ENCODE data around the gene RPL32. TPM values are rescaled to one million over a fixed set of nuclear protein-coding genes. Genes with fewer than 3 reads are reported as not detected.
"Not testable (repeated sequence)": the region's sequence is repeated elsewhere in the genome, so short reads cannot be mapped to it uniquely, and the experiment has no call there.

Gene RPL32
- total RNA-seq (2014; rRNA removed; shearing (Covaris generic)), result 400 and 799 TPM in 2 replicates

DNA sequence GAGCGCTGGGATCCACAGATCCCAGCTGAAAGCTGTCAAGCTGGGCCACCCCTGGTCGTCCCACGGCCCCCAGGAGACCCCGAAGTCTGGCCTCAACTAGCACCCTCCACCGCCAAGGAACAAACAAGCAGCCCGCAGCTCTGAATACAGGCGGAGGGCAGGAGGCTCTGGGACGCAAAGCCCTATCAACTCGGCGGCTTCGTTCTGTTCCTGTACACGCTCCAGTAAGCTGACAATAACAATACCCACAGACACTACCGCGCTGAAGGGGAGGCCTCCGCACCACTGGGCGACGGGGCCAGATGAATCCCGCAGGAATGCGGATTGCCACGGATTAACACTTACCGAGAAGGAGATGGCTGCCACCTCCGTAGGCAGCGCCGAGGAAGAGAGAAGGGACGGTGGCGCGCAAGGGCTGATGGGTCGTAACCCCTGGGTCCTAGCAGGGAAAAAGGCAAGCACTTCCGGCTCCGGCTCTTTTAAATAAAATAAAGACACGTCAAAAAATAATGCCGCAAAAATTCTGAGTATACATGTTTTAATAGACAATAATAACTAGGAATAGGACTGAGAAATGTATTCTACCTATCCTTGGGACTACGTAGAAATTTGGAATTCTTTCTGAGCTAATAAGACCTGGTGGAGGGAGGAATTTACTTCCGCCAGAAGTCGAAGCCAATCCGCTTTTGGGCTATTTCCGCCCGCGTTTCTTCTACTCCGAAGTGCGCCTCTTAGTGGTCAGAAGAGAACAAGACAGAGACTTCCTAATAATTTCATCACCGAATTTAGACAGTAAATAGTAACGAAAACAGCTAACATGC, at the start of gene RPL32:
RPL32 (minus strand) TSS at position 417 of the 821 bp plus-strand sequence. CDS start 1,328 bp downstream, outside the sequence.
- Histone ChIP-seq H3K4me1 (replicated peaks) (peaks cover 9% of the 10 kb centered on the region), H3K36me3 (peaks cover 49% of the 10 kb centered on the region)
- DNase-seq (ENCODE audit: low read depth in 1 of 2, low spot score in 2 of 2), result peak; percentile 79 to 96

DNA sequence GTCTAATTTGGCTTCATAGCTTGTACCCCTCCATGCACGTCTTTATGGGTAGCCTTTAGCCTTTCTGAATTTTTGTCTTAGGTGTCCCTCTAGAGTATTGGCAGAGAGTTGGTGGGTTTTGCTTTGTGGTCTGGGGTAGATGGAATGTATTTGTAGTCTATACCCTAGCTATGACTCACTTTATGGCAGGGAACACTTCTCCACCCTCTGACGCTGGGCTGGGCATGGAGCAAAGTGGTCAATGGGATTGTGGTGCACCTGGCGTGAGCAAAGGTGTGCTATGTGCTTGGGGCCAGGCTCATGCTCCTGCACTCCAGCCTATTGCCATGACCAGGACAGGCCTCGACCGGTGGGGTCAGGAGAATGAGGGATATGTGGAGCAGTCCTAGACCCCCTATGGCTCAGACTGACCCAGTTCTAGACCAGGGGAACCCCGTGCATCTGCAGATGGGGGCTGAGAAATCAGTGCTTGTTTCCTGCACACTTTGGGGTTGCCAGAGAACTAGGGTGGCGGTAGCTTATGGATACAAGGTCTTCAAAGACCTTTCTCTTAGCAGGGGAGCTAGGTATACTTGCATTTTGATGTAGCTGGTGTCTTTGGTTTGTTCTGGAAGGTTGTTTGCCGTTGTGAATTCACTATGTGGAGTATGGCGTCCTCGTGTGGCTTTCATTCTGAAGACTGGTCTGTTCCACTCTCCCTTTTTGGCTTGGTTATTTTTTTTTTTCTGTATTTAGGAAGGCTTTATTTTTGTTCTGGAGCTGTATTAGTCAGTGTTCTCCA, 49.4 kb upstream of the RPL32 start:
- H3K4me3 ChIP-seq, result no peak overlapping the region
- H3K4me1 ChIP-seq (replicated peaks), result peaks cover 7% of the 10 kb centered on the region
- no peak overlapping the region for H3K27ac ChIP-seq
- no peaks in the 10 kb centered on the region for H3K9me3 ChIP-seq (replicated peaks)
- H3K36me3 ChIP-seq, result no peaks in the 10 kb centered on the region
- no peak for DNase-seq (ENCODE audit: low read depth in 1 of 2, low spot score in 2 of 2)
- H3K27me3 ChIP-seq (replicated peaks), result peaks cover 11% of the 10 kb centered on the region

More for the DNA sequence above, at the start of gene RPL32:
- Histone ChIP-seq H3K9me3 (replicated peaks) (no peaks in the 10 kb centered on the region; the same call in 1 of the 2 replicates), H3K27me3 (replicated peaks) (no peaks in the 10 kb centered on the region), H3K27ac (peak within 1 kb of the TSS; percentile 99), H3K4me3 (peak within 1 kb of the TSS; percentile 82)

DNA sequence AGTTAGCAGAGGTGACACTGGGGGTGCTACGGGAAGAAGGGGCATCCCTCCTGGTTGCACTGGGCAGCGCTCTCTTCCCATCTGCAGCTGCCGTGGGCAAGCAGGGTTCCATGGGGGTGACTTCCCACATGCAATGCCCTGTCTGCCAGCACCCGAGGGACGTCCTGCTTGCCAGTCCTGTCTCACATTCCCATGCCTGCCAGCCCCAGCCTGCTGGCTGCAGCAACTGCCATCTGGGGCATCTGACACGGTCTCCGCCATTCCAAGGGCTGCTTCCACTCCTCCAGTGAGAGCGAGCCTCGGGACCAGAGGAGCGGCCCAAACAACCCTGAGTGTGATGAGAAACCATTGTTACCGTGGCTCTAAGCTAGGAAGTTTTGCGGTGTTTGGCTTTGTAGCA, 45.4 kb upstream of the RPL32 start:
- Histone ChIP-seq H3K4me1 (replicated peaks) (no peaks in the 10 kb centered on the region), H3K36me3 (no peaks in the 10 kb centered on the region), H3K27ac (no peak overlapping the region), H3K27me3 (replicated peaks) (peaks cover 11% of the 10 kb centered on the region), H3K9me3 (replicated peaks) (no peaks in the 10 kb centered on the region), H3K4me3 (no peak overlapping the region)
- no peak for DNase-seq (ENCODE audit: low read depth in 1 of 2, low spot score in 2 of 2)

DNA sequence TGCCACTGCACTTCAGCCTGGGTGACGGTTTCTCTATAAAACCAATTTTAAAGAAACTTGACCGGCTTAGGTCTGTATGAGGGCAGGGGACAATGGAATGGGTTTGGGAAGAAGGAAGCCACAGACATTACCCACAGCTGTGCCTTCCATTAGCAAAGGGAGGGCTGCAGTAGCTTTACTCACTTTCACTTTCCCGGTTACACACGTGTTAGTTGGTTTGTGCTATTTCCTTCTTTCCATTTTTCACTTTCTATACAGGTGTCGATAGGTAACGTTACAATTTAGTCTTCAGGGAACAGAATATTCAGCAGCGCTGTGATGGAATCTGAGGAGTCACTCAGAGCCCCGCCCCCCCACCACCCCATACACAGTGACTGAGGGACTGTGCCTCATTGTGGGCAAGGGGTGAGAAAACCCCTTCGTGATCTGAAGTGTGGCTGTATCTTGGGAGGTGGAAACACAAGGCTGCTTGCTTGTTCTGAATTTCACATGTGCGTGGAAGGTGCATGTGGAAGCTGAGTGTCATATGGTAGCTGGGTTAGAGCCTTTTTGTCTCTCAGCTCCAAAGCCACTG, 44.8 kb upstream of the RPL32 start:
- Histone ChIP-seq H3K27me3 (replicated peaks) (peaks cover 11% of the 10 kb centered on the region), H3K9me3 (replicated peaks) (no peaks in the 10 kb centered on the region), H3K27ac (no peak overlapping the region), H3K36me3 (no peaks in the 10 kb centered on the region), H3K4me3 (no peak overlapping the region), H3K4me1 (replicated peaks) (no peaks in the 10 kb centered on the region)
- no peak for DNase-seq (ENCODE audit: low read depth in 1 of 2, low spot score in 2 of 2)

DNA sequence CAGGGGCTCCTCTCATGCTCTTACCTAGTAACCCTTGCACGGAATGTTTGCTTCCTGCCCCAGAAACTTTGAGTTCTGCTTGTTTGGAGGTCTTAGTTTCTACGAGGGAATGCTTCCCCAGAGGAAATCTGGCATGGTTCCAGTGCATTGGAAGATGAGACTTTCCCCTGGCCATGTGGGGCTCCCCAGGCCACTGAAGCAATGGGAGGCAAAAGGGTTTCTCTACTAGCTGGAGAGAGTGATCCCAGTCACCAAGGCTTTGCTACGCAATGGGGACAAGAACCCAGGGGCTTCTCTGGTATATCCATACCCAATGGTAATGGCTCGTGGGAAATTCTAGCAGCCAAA, 44.2 kb upstream of the RPL32 start:
- H3K4me1 ChIP-seq (replicated peaks), result no peaks in the 10 kb centered on the region
- H3K4me3 ChIP-seq, result no peak overlapping the region
- no peak overlapping the region for H3K27ac ChIP-seq
- DNase-seq (ENCODE audit: low read depth in 1 of 2, low spot score in 2 of 2), result no peak
- peaks cover 11% of the 10 kb centered on the region for H3K27me3 ChIP-seq (replicated peaks)
- no peaks in the 10 kb centered on the region for H3K36me3 ChIP-seq
- H3K9me3 ChIP-seq (replicated peaks), result no peaks in the 10 kb centered on the region

DNA sequence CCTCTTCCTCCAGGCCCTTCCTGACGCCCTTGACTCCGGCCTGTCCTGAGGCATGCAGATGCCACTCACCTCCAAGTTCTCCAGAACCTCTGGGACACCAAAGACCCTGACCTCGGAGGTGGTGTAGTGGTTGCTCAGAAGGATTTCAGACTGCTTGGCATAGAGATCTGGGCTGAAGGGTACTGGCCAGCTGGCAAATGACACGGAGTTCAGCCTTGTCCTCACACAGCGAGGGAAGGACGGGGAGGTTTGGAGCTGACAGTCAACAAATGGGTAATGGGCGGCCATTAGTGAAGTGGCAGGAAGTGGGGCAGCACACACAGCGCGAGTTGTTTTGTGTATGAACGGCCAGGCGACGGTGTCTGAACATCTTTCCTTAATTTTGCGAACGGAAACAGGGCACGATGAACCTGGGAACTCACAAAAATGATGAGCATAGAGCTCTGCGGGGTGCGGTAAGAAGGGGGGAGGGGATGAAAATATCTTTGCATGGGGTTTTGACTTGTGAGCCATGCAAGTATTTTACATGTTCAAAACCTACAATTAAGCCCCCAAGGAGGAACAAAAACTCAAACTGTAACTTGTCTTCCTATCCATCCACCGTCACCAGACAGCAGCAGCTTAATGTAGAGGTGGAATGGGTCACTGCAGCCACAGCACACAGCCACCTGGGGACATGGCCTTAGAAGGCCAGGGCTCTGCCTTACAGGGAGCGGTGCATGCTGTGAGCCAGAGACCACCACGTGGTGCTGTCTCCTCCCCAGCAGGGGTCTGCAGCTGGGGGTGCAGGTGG, 43.6 kb upstream of the RPL32 start:
- Histone ChIP-seq H3K4me3 (no peak overlapping the region), H3K4me1 (replicated peaks) (no peaks in the 10 kb centered on the region), H3K27me3 (replicated peaks) (peaks cover 7% of the 10 kb centered on the region; the same call in 1 of the 2 replicates), H3K36me3 (no peaks in the 10 kb centered on the region), H3K9me3 (replicated peaks) (no peaks in the 10 kb centered on the region), H3K27ac (no peak overlapping the region)
- no peak for DNase-seq (ENCODE audit: low read depth in 1 of 2, low spot score in 2 of 2)

DNA sequence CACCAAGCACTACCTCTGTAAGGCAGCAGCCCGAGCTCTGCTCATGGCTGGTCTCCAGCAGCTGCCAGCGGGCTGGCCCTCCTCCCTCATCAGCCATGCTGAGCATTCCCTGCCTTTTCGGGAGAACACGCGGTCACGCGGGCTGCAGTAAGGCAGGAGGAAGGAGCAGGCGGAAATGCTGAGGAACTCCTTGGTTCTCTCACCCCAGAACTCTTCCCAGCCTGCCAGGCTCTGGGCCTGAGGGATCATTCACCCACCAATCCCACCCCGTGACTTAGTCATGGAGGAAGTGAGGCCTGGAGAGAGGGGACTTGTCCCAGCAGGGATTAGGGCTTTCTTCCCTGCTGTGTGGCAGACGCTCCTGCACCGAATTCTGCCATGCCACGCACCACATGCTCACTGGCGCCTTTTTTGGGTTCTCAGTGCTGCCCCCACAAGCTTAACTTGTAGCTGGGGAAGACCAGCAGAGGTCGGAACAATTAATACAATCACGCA, 42.9 kb upstream of the RPL32 start:
- Histone ChIP-seq H3K4me3 (no peak overlapping the region), H3K9me3 (replicated peaks) (no peaks in the 10 kb centered on the region), H3K36me3 (no peaks in the 10 kb centered on the region), H3K4me1 (replicated peaks) (no peaks in the 10 kb centered on the region), H3K27ac (no peak overlapping the region), H3K27me3 (replicated peaks) (peaks cover 7% of the 10 kb centered on the region; the same call in 1 of the 2 replicates)
- no peak for DNase-seq (ENCODE audit: low read depth in 1 of 2, low spot score in 2 of 2)

DNA sequence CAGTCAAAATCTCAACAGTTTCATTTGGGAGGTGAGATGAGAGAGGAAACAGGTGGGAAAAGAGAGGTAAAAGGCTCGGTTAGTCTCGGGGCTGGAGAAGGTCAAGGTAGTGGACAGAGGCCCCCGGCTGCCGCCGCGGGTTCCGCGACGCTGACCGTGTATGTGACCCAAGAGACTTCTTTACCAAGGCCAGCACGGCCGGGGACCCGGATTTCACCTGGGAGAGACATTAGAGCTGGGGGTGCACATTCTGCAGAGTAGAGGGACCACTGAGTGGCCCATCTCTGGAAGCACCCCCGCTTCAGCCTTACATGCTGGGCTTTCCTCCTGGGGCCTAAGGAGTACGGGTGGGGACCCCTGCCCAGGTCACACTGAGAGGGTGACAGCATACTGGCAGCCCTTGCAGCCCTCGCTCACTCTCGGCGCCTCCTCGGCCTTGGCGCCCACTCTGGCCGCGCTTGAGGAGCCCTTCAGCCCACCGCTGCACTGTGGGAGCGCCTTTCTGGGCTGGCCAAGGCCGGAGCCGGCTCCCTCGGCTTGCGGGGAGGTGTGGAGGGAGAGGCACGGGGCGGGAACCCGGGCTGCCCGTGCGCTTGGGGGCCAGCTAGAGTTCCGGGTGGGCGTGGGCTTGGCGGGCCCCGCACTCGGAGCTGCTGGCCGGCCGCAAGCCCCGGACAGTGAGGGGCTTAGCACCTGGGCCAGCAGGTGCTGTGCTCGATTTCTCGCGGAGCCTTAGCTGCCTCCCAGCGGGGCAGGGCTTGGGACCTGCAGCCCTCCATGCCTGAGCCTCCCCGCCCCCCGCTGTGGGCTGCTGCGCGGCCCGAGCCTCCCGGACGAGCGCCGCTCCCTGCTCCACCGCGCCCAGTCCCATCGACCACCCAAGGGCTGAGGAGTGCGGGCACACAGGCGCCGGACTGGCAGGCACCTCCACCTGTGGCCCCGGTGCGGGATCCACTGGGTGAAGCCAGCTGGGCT, 41.3 kb upstream of the RPL32 start:
- no peak for DNase-seq (ENCODE audit: low read depth in 1 of 2, low spot score in 2 of 2)
- no peaks in the 10 kb centered on the region for H3K9me3 ChIP-seq (replicated peaks)

DNA sequence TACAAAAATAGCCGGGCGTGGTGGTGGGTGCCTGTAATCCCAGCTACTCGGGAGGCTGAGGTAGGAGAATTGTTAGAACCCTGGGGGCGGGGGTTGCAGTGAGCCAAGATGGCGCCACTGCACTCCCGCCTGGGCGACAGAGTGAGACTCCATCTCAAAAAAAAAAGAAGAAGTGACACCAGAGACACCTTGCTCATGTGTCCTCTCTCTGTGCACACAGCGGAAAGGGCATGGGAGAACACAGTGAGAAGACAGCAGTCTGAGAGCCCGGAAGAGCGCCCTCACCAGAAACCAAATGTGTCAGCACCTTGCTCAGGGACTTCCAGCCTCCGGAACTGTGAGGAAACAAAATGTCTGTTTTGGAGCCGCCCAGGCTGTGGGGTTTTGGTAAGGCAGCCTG, 40.5 kb upstream of the RPL32 start:
- not testable (repeated sequence) for H3K4me1 ChIP-seq (replicated peaks); H3K27ac ChIP-seq; DNase-seq (ENCODE audit: low read depth in 1 of 2, low spot score in 2 of 2); H3K4me3 ChIP-seq; H3K9me3 ChIP-seq (replicated peaks); H3K36me3 ChIP-seq; H3K27me3 ChIP-seq (replicated peaks)

More for the DNA sequence above, 41.3 kb upstream of the RPL32 start:
- H3K4me3 ChIP-seq, result no peak overlapping the region
- no peaks in the 10 kb centered on the region for H3K36me3 ChIP-seq
- no peak overlapping the region for H3K27ac ChIP-seq
- H3K27me3 ChIP-seq (replicated peaks), result no peaks in the 10 kb centered on the region
- H3K4me1 ChIP-seq (replicated peaks), result no peaks in the 10 kb centered on the region

DNA sequence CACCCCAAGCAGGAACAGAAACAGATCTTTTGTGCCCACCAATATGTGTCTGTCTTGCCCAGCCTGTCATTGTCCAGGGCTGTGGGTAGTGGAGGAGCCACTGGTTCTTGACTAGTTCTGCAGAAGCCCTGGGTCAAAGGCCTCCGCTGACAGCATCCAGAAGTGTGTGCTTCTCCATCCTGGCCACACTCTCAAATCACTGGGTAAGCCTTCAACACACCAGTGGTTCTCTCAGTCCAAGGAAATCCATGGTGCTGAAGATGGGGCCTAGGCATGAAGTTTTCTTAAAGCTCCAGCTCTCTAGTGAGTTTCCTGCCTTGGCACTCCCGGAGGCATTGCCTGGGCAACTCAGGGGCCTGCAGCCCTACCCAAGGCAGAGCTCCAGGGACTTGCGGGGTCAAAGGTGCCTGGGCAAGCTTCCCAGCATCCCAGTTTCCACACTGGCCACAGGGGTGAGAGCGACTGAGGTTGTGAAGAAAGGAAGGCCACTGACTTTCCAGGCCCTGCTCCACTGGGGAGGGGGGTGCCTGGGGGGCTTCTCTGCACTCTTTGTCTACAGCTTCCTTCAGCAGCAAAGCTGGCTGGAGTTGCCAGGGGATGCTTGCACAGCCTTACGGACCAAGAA, 37.9 kb upstream of the RPL32 start:
- Histone ChIP-seq H3K9me3 (replicated peaks) (no peaks in the 10 kb centered on the region), H3K27me3 (replicated peaks) (no peaks in the 10 kb centered on the region), H3K4me3 (no peak overlapping the region), H3K4me1 (replicated peaks) (no peaks in the 10 kb centered on the region), H3K27ac (no peak overlapping the region), H3K36me3 (no peaks in the 10 kb centered on the region)
- DNase-seq (ENCODE audit: low read depth in 1 of 2, low spot score in 2 of 2), result no peak

DNA sequence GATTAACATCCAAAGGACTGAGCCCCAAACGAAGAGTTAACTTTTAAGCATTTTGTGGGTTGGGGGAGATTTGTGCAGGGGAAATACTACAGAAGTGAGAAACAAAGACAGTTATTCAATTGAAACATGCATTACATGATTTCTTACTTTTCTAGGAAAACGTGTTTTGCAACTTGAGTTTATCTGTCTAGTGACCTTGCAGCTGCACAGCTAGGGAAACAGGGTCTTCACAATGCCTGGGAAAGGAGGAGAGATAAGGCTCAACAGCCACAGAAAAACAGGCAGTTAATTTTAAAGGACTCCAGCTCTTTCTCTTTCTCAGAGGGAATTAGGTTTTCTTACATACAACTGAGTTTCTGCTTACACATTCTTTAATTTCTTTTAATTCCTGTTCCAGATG, 37.4 kb upstream of the RPL32 start:
- not testable (repeated sequence) for H3K9me3 ChIP-seq (replicated peaks); H3K27me3 ChIP-seq (replicated peaks); H3K4me3 ChIP-seq; DNase-seq (ENCODE audit: low read depth in 1 of 2, low spot score in 2 of 2); H3K27ac ChIP-seq; H3K36me3 ChIP-seq; H3K4me1 ChIP-seq (replicated peaks)

DNA sequence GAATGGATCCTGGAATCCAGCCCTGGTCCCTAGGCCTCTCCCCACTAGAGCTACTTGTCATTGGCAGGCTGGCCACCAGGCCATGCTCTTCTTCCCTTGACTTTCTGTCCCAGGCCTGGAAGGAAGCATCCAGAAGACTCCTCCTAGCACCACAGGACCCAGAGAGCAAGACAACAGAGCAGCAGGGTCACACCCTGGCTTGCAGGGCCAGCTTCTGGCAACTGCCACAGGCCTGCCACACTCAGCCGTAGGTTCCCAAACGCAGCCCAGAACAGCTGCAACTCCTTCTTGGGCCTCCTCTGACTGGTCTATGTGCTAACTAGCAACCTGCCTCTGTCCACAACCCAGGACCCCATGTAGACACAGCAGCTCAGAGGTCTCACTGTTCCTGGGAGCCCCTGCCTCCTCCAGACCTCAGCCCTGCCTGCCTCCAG, 36.8 kb upstream of the RPL32 start:
- Histone ChIP-seq H3K4me1 (replicated peaks) (no peaks in the 10 kb centered on the region), H3K27ac (no peak overlapping the region)
- DNase-seq (ENCODE audit: low read depth in 1 of 2, low spot score in 2 of 2), result no peak

More for the DNA sequence above, 36.8 kb upstream of the RPL32 start:
- Histone ChIP-seq H3K27me3 (replicated peaks) (no peaks in the 10 kb centered on the region), H3K4me3 (no peak overlapping the region), H3K9me3 (replicated peaks) (no peaks in the 10 kb centered on the region), H3K36me3 (no peaks in the 10 kb centered on the region)

Measured in SJSA1 (cell line).